Heart left ventricle (tissue), 13 donors: ENCODE data around the gene SREBF1.

Experiments
- CTCF ChIP-seq, 12 donors: fragments of 200-600 bp; sonication (generic) in 4 of 12; IDR thresholded peaks; one replicate each; pipeline versions ENCODE4 v1.5.0 to v1.8.0; 2018 to 2022; ENCODE audit warnings: antibody characterized with exemption in 12 of 12, mild to moderate bottlenecking in 5 of 12
- POLR2A ChIP-seq, 2 donors: fragments of 450-650 bp; IDR thresholded peaks; one replicate each; pipeline ENCODE4 v1.6.1; 2017; ENCODE audit warnings: antibody characterized with exemption in 2 of 2, mild to moderate bottlenecking in 2 of 2, moderate library complexity in 2 of 2
- donor health status: ischemic (EF 13 %, LVEDD 7.1; RV severe dilation, severe dysfunction).
- donor health status: DM: no; HTN: yes; CAD: no.
- donor health status: DM: no; HTN: no; CAD: no.
- donor health status: ischemic (EF 25% LVEDD 6.9; RV normal size, moderate dysfunction).
- donor health status: ischemic (EF 25% LVEDD 5.7; RV mildly dilated, moderate dysfunction).
- donor health status: ischemic (EF 35%, LVEDD 5.7; RV mildly dilated, moderate dysfunction).
- donor health status: nonischemic (EF 11% LVEDD 7.7; RV severe dilation, severe dysfunction).
- donor health status: DM: yes; HTN: yes; CAD: no.
- donor health status: PGD.
- donor health status: ischemic (EF 29% LVEDD 5.4; RV normal size, mild dysfunction).
- donor health status: nonischemic (EF 23%, LVEDD 6.1; RV moderate dilation, normal function).

- TF ChIP-seq CTCF (IDR thresholded peaks at IDR 0.05) (no peak), POLR2A (IDR thresholded peaks at IDR 0.05) (no peak)
Observed at GRCh38 chr17:17846003-17846402, 9.2 kb upstream of the SREBF1 start.
